Gastrocnemius medialis (tissue), 4 donors: ENCODE data around the gene HES7.

ENCODE experiments used
- POLR2A ChIP-seq, 2 donors: fragments of 450-650 bp; IDR thresholded peaks; one replicate each; pipeline ENCODE4 v1.6.1; 2017; ENCODE audit warnings: antibody characterized with exemption in 2 of 2, mild to moderate bottlenecking in 2 of 2, moderate library complexity in 2 of 2
- TF ChIP-seq, protein P1 (sequence below), 5 experiments: fragments of 450-650 bp in 3 of 5; fragments of 200-600 bp in 2 of 5; sonication (generic) in 2 of 5; IDR thresholded peaks in 4 of 5; conservative IDR thresholded peaks in 1 of 5; 1 replicate in 4 of 5; 2 replicates in 1 of 5; pipeline ENCODE4 v1.5.1; 2016 to 2019; ENCODE audit warnings: antibody characterized with exemption in 5 of 5, mild to moderate bottlenecking in 3 of 5, moderate library complexity in 3 of 5

DNA sequence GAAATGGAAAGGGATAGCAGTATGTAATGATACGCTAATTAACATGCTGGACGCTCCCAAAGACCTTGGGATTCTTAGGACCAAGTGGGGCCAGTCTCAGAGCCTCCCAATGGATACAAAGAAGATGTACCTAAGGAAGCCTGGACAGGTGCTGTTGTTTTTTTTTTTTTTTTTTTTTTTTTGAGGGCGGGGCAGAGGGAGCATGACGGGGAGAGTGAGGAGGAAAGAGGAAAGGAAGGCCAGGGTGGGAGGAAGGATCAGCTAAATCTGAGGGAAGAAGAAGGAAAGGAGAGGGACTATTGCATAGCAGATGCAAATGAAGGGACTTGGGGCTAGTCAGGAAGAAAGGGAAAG, 36.3 kb upstream of the HES7 start:
- TF ChIP-seq, protein P1, sequence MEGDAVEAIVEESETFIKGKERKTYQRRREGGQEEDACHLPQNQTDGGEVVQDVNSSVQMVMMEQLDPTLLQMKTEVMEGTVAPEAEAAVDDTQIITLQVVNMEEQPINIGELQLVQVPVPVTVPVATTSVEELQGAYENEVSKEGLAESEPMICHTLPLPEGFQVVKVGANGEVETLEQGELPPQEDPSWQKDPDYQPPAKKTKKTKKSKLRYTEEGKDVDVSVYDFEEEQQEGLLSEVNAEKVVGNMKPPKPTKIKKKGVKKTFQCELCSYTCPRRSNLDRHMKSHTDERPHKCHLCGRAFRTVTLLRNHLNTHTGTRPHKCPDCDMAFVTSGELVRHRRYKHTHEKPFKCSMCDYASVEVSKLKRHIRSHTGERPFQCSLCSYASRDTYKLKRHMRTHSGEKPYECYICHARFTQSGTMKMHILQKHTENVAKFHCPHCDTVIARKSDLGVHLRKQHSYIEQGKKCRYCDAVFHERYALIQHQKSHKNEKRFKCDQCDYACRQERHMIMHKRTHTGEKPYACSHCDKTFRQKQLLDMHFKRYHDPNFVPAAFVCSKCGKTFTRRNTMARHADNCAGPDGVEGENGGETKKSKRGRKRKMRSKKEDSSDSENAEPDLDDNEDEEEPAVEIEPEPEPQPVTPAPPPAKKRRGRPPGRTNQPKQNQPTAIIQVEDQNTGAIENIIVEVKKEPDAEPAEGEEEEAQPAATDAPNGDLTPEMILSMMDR (IDR thresholded peaks at IDR 0.05 in 4 of 5, conservative IDR thresholded peaks at IDR 0.05 in 1 of 5): no peak
- TF ChIP-seq POLR2A (IDR thresholded peaks at IDR 0.05): no peak
